ENCODE data around the gene GCNA.
"Not testable (repeated sequence)": the region's sequence is repeated elsewhere in the genome, so short reads cannot be mapped to it uniquely, and the experiment has no call there.

Gene GCNA

GRCh38 chrX:71563921-71564320 is 14.3 kb upstream of the GCNA start:
- no peak for DNase-seq

GRCh38 chrX:71565474-71566041 is 12.7 kb upstream of the GCNA start:
- DNase-seq: no peak

GRCh38 chrX:71571390-71571789 is 6.8 kb upstream of the GCNA start:
- not testable (repeated sequence) for DNase-seq

GRCh38 chrX:71573590-71573989 is 4.6 kb upstream of the GCNA start:
- no peak for DNase-seq

GRCh38 chrX:71577682-71578081 is 555 bp upstream of the GCNA start:
- no peak for DNase-seq

- no peak for DNase-seq
Measured at GRCh38 chrX:71579136-71579989, 1.1 kb downstream of the GCNA start.

- DNase-seq: no peak
Measured at GRCh38 chrX:71579990-71580380, 1.7 kb downstream of the GCNA start.

GRCh38 chrX:71581210-71581609 is 3.0 kb downstream of the GCNA start:
- no peak for DNase-seq

- no peak for DNase-seq
Measured at GRCh38 chrX:71586929-71587328, 8.7 kb downstream of the GCNA start.

- DNase-seq: not testable (repeated sequence)
Measured at GRCh38 chrX:71593210-71593609, 15.0 kb downstream of the GCNA start.

- no peak for DNase-seq
Measured at GRCh38 chrX:71599965-71600364, 21.7 kb downstream of the GCNA start.

- DNase-seq: no peak
Measured at GRCh38 chrX:71603618-71604017, 25.4 kb downstream of the GCNA start.

- DNase-seq: no peak
Measured at GRCh38 chrX:71604141-71604540, 25.9 kb downstream of the GCNA start.

GRCh38 chrX:71604796-71605568 is 26.7 kb downstream of the GCNA start:
- no peak for DNase-seq

GRCh38 chrX:71606536-71607216 is 28.4 kb downstream of the GCNA start:
- DNase-seq: peak; percentile 54

- DNase-seq: no peak
Measured at GRCh38 chrX:71607488-71607887, 29.3 kb downstream of the GCNA start.

GRCh38 chrX:71609095-71609750 is 31.0 kb downstream of the GCNA start:
- DNase-seq: no peak

GRCh38 chrX:71611736-71612135 is 33.5 kb downstream of the GCNA start:
- not testable (repeated sequence) for DNase-seq

GRCh38 chrX:71612256-71612655 is 34.0 kb downstream of the GCNA start:
- no peak for DNase-seq

GRCh38 chrX:71615056-71615455 is 36.8 kb downstream of the GCNA start:
- no peak for DNase-seq

- DNase-seq: no peak
Measured at GRCh38 chrX:71615954-71616353, 37.7 kb downstream of the GCNA start.

GRCh38 chrX:71616672-71617529 is 38.7 kb downstream of the GCNA start:
- peak; percentile 41 for DNase-seq
